ENCODE measurements around the gene TAS2R14. TPM values are rescaled to one million over a fixed set of nuclear protein-coding genes. Genes with fewer than 3 reads are reported as not detected.

The TAS2R14 gene
- total RNA-seq, 2 experiments from 2014 or later = 0.91 to 1.1 TPM

DNA sequence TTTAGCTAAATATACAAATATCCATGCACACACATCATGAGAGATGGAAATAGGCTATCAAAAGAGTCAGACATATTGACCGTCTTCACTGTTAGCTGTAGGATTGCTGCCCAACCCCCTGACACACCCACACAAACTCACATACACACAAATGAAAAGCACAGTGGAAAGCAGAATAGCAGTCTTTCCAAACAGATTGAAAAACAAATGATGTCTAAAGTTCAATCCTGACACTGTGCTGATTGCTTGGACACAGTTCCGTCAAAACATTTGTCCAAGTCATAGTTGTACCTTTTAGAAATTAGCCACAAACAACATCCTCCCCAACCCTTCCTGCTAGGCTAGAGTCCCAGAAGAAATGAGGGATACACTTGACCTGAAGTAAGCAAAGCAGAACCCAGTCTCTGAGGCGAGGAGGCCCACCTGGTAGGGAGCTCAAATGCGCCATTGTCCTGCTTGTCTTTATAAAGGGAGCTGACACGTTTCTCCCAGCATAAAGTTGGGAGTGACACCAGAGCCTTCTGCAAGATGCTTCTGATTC is 10.2 kb downstream of the TAS2R14 start, which contains the start of gene PRH2:
Gene PRH2 (plus strand): TSS at position 491 of the 541 bp plus-strand sequence. CDS start 38 bp downstream, at position 529.
- H3K27ac Mint-ChIP-seq = no peak within 1 kb of the TSS
- no peak within 1 kb of the TSS for H3K4me3 Mint-ChIP-seq
- H3K36me3 Mint-ChIP-seq (ENCODE audit: low read depth) = no peaks in the 10 kb centered on the region
- CTCF ChIA-PET = no interaction called here
- H3K27me3 ChIP-seq (ENCODE audit: control insufficient read depth in 1 of 2, insufficient read depth in 2 of 2, low read length in 2 of 2) = no peaks in the 10 kb centered on the region
- TF ChIP-seq, protein P1, sequence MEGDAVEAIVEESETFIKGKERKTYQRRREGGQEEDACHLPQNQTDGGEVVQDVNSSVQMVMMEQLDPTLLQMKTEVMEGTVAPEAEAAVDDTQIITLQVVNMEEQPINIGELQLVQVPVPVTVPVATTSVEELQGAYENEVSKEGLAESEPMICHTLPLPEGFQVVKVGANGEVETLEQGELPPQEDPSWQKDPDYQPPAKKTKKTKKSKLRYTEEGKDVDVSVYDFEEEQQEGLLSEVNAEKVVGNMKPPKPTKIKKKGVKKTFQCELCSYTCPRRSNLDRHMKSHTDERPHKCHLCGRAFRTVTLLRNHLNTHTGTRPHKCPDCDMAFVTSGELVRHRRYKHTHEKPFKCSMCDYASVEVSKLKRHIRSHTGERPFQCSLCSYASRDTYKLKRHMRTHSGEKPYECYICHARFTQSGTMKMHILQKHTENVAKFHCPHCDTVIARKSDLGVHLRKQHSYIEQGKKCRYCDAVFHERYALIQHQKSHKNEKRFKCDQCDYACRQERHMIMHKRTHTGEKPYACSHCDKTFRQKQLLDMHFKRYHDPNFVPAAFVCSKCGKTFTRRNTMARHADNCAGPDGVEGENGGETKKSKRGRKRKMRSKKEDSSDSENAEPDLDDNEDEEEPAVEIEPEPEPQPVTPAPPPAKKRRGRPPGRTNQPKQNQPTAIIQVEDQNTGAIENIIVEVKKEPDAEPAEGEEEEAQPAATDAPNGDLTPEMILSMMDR (IDR thresholded peaks at IDR 0.05) = no peak
- H3K27ac ChIP-seq (ENCODE audit: low read depth in 1 of 2, low read length in 2 of 2) = no peak within 1 kb of the TSS
- POLR2A ChIA-PET = no interaction called here
- H3K4me1 ChIP-seq (ENCODE audit: insufficient read depth, low read length) = no peaks in the 10 kb centered on the region
- H3K9me3 Mint-ChIP-seq = no peaks in the 10 kb centered on the region
- no peaks in the 10 kb centered on the region for H3K4me1 Mint-ChIP-seq (ENCODE audit: low read depth)
- no peaks in the 10 kb centered on the region for H3K9me3 ChIP-seq (ENCODE audit: control insufficient read depth in 1 of 2, insufficient read depth in 1 of 2, low read length in 2 of 2)
- no peak for DNase-seq
- ATAC-seq (ENCODE audit: poor library complexity) = no peak
- no peaks in the 10 kb centered on the region for H3K27me3 Mint-ChIP-seq
- H3K4me3 ChIP-seq (ENCODE audit: low read length) = no peak within 1 kb of the TSS
- H3K36me3 ChIP-seq (ENCODE audit: insufficient read depth, low read length) = no peaks in the 10 kb centered on the region
- intact Hi-C loops (cut with DNase I, micrococcal nuclease) = no loop called here

GRCh38 chr12:10926269-10926668 is 12.8 kb downstream of the TAS2R14 start:
- no peak overlapping the region for H3K4me3 Mint-ChIP-seq
- ChIA-PET POLR2A (no interaction called here), CTCF (no interaction called here)
- ATAC-seq (ENCODE audit: poor library complexity) (no peak), DNase-seq (no peak)
- TF ChIP-seq, protein P1 (IDR thresholded peaks at IDR 0.05) = no peak
- H3K4me3 ChIP-seq (ENCODE audit: low read length) = no peak overlapping the region
- no peaks in the 10 kb centered on the region for H3K27me3 ChIP-seq (ENCODE audit: control insufficient read depth in 1 of 2, insufficient read depth in 2 of 2, low read length in 2 of 2)
- H3K36me3 Mint-ChIP-seq (ENCODE audit: low read depth) = no peaks in the 10 kb centered on the region
- H3K4me1 Mint-ChIP-seq (ENCODE audit: low read depth) = no peaks in the 10 kb centered on the region
- no peaks in the 10 kb centered on the region for H3K4me1 ChIP-seq (ENCODE audit: insufficient read depth, low read length)
- no peaks in the 10 kb centered on the region for H3K27me3 Mint-ChIP-seq
- intact Hi-C loops (cut with DNase I, micrococcal nuclease) = no loop called here
- H3K9me3 ChIP-seq (ENCODE audit: control insufficient read depth in 1 of 2, insufficient read depth in 1 of 2, low read length in 2 of 2) = no peaks in the 10 kb centered on the region
- no peak overlapping the region for H3K27ac ChIP-seq (ENCODE audit: low read depth in 1 of 2, low read length in 2 of 2)
- H3K9me3 Mint-ChIP-seq = no peaks in the 10 kb centered on the region
- H3K27ac Mint-ChIP-seq = no peak overlapping the region
- H3K36me3 ChIP-seq (ENCODE audit: insufficient read depth, low read length) = no peaks in the 10 kb centered on the region

DNA sequence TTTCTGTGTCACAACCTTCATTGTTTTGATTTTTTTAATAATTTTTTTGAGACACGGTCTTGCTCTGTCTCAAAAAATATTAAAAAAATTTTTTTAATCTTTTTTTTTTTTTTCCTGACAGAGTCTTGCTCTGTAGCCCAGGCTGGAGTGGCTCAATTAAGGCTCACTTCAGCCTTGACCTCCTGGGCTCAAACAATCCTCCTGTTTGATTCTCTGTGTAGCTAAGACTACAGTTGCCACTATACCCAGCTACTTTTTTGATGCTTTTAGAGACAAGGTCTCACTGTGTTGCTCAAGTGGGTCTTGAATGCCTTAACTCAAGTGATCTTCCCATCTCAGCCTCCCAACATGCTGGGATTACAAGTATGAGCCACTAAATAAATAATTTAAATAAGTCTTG is 19.3 kb downstream of the TAS2R14 start:
- Mint-ChIP-seq H3K9me3 (no peaks in the 10 kb centered on the region), H3K36me3 (ENCODE audit: low read depth) (no peaks in the 10 kb centered on the region), H3K4me1 (ENCODE audit: low read depth) (no peaks in the 10 kb centered on the region), H3K27ac (no peak overlapping the region), H3K4me3 (no peak overlapping the region), H3K27me3 (no peaks in the 10 kb centered on the region)
- TF ChIP-seq, protein P1 (IDR thresholded peaks at IDR 0.05) = no peak
- DNase-seq (no peak), ATAC-seq (ENCODE audit: poor library complexity) (no peak)
- no peaks in the 10 kb centered on the region for H3K9me3 ChIP-seq (ENCODE audit: control insufficient read depth in 1 of 2, insufficient read depth in 1 of 2, low read length in 2 of 2)
- H3K4me1 ChIP-seq (ENCODE audit: insufficient read depth, low read length) = no peaks in the 10 kb centered on the region
- H3K36me3 ChIP-seq (ENCODE audit: insufficient read depth, low read length) = no peaks in the 10 kb centered on the region
- ChIA-PET POLR2A (no interaction called here), CTCF (no interaction called here)
- H3K4me3 ChIP-seq (ENCODE audit: low read length) = no peak overlapping the region
- intact Hi-C loops (cut with DNase I, micrococcal nuclease) = no loop called here
- H3K27me3 ChIP-seq (ENCODE audit: control insufficient read depth in 1 of 2, insufficient read depth in 2 of 2, low read length in 2 of 2) = no peaks in the 10 kb centered on the region
- no peak overlapping the region for H3K27ac ChIP-seq (ENCODE audit: low read depth in 1 of 2, low read length in 2 of 2)
